RWPE1 (cell line): Measurements from ENCODE around the gene ARHGEF7.

Source experiments
- CTCF ChIA-PET: fragments of 350-600 bp; sonication (Branson Sonifier 250); formaldehyde crosslinking; extraction: SDS; loops from one replicate; lab custom pipeline; 2021; lab: Yijun Ruan, JAX
- POLR2A ChIA-PET: fragments of 400-600 bp; formaldehyde crosslinking; extraction: SDS; loops from one replicate; lab custom pipeline; 2020; ENCODE audit warnings: antibody characterized with exemption; ENCODE audit not compliant: low non-redundant PET; lab: Yijun Ruan, JAX
- DNase-seq: peaks from one replicate; pipeline ENCODE4 v3.0.0; 2012; ENCODE audit warnings: low spot score
- H3K27ac ChIP-seq: fragments of 450-650 bp; 2 replicates; pipeline ENCODE4 v1.5.1; 2017
- TF ChIP-seq, protein P1 (sequence below): fragments of 450-650 bp; conservative IDR thresholded peaks from 2 replicates; pipeline ENCODE4 v1.5.1; 2017; ENCODE audit warnings: low read depth, mild to moderate bottlenecking

Gene ARHGEF7

DNA sequence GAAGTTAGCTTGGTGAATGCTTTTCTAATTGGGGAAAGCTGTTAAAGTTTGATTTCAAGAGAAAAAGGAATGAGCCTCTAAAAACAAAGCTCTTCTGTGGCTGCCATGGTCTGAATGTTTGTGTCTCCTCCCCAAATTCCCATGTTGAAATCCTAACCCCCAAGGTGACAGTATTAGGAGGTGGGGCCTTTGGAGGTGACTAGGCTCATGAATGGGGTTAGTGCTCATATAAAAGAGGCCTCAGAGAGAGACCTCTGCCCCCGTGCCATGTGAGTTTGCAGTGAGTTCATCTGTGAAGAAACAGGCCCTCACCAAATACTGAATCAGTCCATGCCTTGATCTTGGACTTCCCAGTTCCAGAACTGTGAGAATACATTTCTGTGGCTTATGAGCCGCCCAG is 56.5 kb downstream of the ARHGEF7 start:
- CTCF ChIA-PET = interaction anchor here (0.6 kb wide), 1 partner anchor 315 kb away, joined by 6 read pairs; no protein-coding TSS in a partner anchor
- TF ChIP-seq, protein P1, sequence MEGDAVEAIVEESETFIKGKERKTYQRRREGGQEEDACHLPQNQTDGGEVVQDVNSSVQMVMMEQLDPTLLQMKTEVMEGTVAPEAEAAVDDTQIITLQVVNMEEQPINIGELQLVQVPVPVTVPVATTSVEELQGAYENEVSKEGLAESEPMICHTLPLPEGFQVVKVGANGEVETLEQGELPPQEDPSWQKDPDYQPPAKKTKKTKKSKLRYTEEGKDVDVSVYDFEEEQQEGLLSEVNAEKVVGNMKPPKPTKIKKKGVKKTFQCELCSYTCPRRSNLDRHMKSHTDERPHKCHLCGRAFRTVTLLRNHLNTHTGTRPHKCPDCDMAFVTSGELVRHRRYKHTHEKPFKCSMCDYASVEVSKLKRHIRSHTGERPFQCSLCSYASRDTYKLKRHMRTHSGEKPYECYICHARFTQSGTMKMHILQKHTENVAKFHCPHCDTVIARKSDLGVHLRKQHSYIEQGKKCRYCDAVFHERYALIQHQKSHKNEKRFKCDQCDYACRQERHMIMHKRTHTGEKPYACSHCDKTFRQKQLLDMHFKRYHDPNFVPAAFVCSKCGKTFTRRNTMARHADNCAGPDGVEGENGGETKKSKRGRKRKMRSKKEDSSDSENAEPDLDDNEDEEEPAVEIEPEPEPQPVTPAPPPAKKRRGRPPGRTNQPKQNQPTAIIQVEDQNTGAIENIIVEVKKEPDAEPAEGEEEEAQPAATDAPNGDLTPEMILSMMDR = no peak
- no peak for DNase-seq
- H3K27ac ChIP-seq = no peak overlapping the region
- POLR2A ChIA-PET = no interaction called here

DNA sequence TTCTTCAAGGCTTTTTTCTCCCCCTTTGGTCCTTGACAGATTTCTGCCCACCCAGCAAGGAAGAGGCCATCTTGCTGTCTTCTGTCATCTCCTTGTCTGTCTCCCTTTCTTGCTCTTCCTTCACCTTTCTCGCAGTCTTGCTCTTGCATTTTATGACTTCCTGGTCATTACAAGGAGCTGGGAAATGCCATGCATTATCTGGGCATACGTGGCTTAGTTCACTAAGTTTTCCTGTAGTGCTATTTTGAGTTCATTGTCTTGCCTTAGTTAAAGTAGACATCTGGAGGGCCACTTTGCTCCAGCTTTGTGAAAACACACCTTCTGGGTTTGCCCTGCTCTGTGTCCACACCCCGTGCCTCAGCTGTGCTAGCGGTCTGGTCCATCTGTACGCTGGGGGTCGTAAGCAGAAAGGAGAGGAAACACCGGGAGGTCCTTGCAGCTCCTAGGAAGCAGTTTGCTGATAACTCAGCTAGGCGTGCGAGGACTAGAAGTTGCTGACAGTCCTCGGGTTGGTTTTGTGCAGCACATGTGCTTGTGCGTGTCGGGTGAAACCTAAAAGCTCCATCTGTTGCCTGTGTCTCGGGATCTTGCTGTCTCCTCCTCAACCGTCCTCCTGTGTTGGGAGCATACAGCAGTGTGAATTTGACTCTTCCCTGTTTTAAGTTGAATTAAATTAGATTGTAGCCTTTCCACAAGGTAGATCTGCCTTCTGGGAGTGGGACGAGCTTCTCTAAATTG is 59.4 kb downstream of the ARHGEF7 start:
- POLR2A ChIA-PET = no interaction called here
- CTCF ChIA-PET = interaction anchor here (0.6 to 1.1 kb wide), 2 partner anchors 11 to 108 kb away, joined by 3 to 4 read pairs; no protein-coding TSS in a partner anchor
- no peak for DNase-seq
- TF ChIP-seq, protein P1 = no peak
- no peak overlapping the region for H3K27ac ChIP-seq

DNA sequence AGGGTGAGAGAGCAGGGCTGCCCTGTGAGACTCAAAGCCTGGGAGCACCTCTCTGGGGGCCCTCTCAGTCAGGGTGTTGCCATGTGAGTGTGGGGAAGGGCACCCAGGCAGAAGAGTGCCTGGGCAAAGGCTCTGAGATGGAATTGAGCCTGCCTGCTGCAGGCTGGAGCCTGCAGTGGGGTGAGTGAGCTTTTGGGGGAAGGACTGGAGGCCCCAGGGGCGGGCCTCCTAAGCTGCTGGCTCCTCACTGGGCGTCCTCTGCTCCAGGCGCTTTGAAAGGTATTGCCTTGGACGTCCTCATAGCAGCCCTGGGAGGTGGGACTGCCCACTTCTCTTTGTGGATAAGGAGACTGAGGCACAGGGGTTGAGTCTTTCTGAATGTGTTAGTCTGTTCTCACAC is 60.3 kb downstream of the ARHGEF7 start:
- TF ChIP-seq, protein P1 = no peak
- CTCF ChIA-PET = no interaction called here
- no peak for DNase-seq
- POLR2A ChIA-PET = no interaction called here
- no peak overlapping the region for H3K27ac ChIP-seq

DNA sequence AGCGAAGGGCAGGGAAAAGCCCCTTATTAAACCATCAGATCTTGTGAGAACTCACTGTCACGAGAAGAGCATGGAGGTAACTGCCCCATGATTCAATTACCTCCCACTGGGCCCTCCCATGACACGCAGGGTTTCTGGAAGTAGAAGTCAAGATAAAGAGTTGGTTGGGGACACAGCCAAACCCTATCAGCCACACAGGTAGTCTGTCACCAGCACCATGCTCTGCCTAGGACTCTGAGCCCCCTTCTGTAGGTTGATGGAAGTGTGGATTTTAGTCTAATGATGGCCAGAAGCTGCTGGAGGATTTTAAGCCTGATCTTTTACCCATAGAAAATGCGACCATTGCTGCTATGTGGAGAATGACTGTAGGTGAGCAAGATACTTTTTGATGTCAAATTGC is 60.8 kb downstream of the ARHGEF7 start:
- H3K27ac ChIP-seq = no peak overlapping the region
- POLR2A ChIA-PET = no interaction called here
- DNase-seq = no peak
- TF ChIP-seq, protein P1 = no peak
- CTCF ChIA-PET = no interaction called here

DNA sequence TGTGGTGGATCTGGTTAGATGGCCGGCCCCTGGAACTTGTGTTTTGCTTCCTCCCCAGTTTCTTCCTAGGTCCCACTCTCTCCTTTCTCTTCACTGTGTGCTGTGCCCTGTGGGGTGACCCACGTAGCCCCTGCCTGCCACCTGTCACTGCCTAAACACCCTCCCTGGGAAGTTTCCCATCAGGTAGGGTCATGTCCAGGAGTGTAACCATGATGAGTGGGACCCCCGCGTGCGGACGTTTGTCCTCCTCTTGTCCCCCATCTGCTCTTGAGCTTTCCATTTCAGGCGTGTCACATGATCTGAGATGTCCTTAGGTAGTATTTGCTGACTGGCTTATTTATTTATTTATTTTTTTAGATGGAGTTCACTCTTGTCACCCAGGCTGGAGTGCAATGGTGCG is 61.3 kb downstream of the ARHGEF7 start:
- DNase-seq = no peak
- peak overlapping the region; percentile 31; the same call in 1 of the 2 replicates for H3K27ac ChIP-seq
- TF ChIP-seq, protein P1 = no peak
- CTCF ChIA-PET = no interaction called here
- POLR2A ChIA-PET = no interaction called here

DNA sequence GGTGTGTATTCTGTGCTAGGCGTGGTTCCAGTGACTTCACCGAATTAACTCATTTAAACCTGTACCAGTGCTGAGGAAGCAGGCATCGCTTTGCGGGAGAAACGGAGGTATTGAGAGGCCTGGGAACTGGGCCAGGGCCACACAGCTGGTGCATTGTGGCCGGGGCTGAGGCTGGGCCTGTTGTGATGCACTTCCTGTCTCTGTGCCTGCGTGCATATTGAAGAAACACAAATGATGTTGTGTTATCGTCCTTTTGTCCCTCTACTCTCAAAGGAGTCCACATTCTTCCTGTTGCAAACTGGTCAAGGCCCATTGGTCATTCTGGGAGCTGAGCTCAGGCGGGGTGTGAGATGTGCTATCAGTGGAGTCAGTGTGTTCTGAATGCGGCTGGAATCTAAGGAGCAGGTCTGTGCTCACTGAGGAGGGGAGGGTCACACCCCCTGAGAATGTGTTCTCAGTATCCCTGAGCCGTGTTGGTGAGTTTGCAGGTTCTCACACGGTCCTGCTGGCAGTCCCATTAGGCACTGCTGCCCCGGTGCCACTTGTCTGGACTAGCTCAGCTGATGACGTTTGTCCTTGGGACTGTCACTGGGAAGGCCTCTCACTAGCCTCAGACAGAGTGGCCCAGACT is 62.1 kb downstream of the ARHGEF7 start:
- POLR2A ChIA-PET = no interaction called here
- DNase-seq = no peak
- TF ChIP-seq, protein P1 = no peak
- H3K27ac ChIP-seq = peak overlapping the region; percentile 31
- CTCF ChIA-PET = no interaction called here
